ENCODE data around the gene ALOX12B.
"Not testable (repeated sequence)": the region's sequence is repeated elsewhere in the genome, so short reads cannot be mapped to it uniquely, and the experiment has no call there.

ALOX12B gene

GRCh38 chr17:8071496-8071895, 16.0 kb downstream of the ALOX12B start:
- no peak for DNase-seq (ENCODE audit: insufficient read length)
- no peak for FAIRE-seq
- TF ChIP-seq POLR2A (IDR thresholded peaks at IDR 0.05; ENCODE audit: low read depth, low read length) (no peak), POLR2AphosphoS5 (IDR thresholded peaks at IDR 0.05; ENCODE audit: low read depth, low read length) (no peak), TAF1 (IDR thresholded peaks at IDR 0.05; ENCODE audit: borderline replicate concordance, low read depth, low read length) (no peak)

GRCh38 chr17:8069587-8069860, 18.0 kb downstream of the ALOX12B start:
- TF ChIP-seq TAF1 (IDR thresholded peaks at IDR 0.05; ENCODE audit: borderline replicate concordance, low read depth, low read length) (no peak), POLR2A (IDR thresholded peaks at IDR 0.05; ENCODE audit: low read depth, low read length) (no peak), POLR2AphosphoS5 (IDR thresholded peaks at IDR 0.05; ENCODE audit: low read depth, low read length) (no peak)
- FAIRE-seq (no peak), DNase-seq (ENCODE audit: insufficient read length) (no peak)

GRCh38 chr17:8068736-8069586, 18.6 kb downstream of the ALOX12B start:
- TF ChIP-seq POLR2A (IDR thresholded peaks at IDR 0.05; ENCODE audit: low read depth, low read length): no peak
- no peak for TF ChIP-seq POLR2AphosphoS5 (IDR thresholded peaks at IDR 0.05; ENCODE audit: low read depth, low read length)
- no peak for TF ChIP-seq TAF1 (IDR thresholded peaks at IDR 0.05; ENCODE audit: borderline replicate concordance, low read depth, low read length)
- no peak for FAIRE-seq
- no peak for DNase-seq (ENCODE audit: insufficient read length)

GRCh38 chr17:8067806-8068205, 19.7 kb downstream of the ALOX12B start:
- TF ChIP-seq POLR2A (IDR thresholded peaks at IDR 0.05; ENCODE audit: low read depth, low read length): no peak
- no peak for TF ChIP-seq TAF1 (IDR thresholded peaks at IDR 0.05; ENCODE audit: borderline replicate concordance, low read depth, low read length)
- TF ChIP-seq POLR2AphosphoS5 (IDR thresholded peaks at IDR 0.05; ENCODE audit: low read depth, low read length): no peak
- FAIRE-seq (no peak), DNase-seq (ENCODE audit: insufficient read length) (no peak)

GRCh38 chr17:8066841-8067775, 20.4 kb downstream of the ALOX12B start:
- TF ChIP-seq POLR2A (IDR thresholded peaks at IDR 0.05; ENCODE audit: low read depth, low read length) (no peak), TAF1 (IDR thresholded peaks at IDR 0.05; ENCODE audit: borderline replicate concordance, low read depth, low read length) (no peak), POLR2AphosphoS5 (IDR thresholded peaks at IDR 0.05; ENCODE audit: low read depth, low read length) (no peak)

GRCh38 chr17:8064561-8065019, 22.9 kb downstream of the ALOX12B start:
- TF ChIP-seq POLR2A (IDR thresholded peaks at IDR 0.05; ENCODE audit: low read depth, low read length) (no peak), POLR2AphosphoS5 (IDR thresholded peaks at IDR 0.05; ENCODE audit: low read depth, low read length) (no peak), TAF1 (IDR thresholded peaks at IDR 0.05; ENCODE audit: borderline replicate concordance, low read depth, low read length) (no peak)
- FAIRE-seq: no peak
- no peak for DNase-seq (ENCODE audit: insufficient read length)

More at GRCh38 chr17:8066841-8067775, 20.4 kb downstream of the ALOX12B start:
- FAIRE-seq (no peak), DNase-seq (ENCODE audit: insufficient read length) (no peak)

GRCh38 chr17:8063761-8064534, 23.6 kb downstream of the ALOX12B start:
- DNase-seq (ENCODE audit: insufficient read length): no peak
- FAIRE-seq: no peak
- TF ChIP-seq TAF1 (IDR thresholded peaks at IDR 0.05; ENCODE audit: borderline replicate concordance, low read depth, low read length) (no peak), POLR2AphosphoS5 (IDR thresholded peaks at IDR 0.05; ENCODE audit: low read depth, low read length) (no peak), POLR2A (IDR thresholded peaks at IDR 0.05; ENCODE audit: low read depth, low read length) (no peak)

- TF ChIP-seq POLR2AphosphoS5 (IDR thresholded peaks at IDR 0.05; ENCODE audit: low read depth, low read length) (no peak), TAF1 (IDR thresholded peaks at IDR 0.05; ENCODE audit: borderline replicate concordance, low read depth, low read length) (no peak), POLR2A (IDR thresholded peaks at IDR 0.05; ENCODE audit: low read depth, low read length) (no peak)
- FAIRE-seq (no peak), DNase-seq (ENCODE audit: insufficient read length) (no peak)
These were observed 24.6 kb downstream of the ALOX12B start for GRCh38 chr17:8062807-8063483.

GRCh38 chr17:8062435-8062806, 25.1 kb downstream of the ALOX12B start:
- DNase-seq (ENCODE audit: insufficient read length): no peak
- FAIRE-seq: no peak

GRCh38 chr17:8061851-8062250, 25.7 kb downstream of the ALOX12B start:
- not testable (repeated sequence) for DNase-seq (ENCODE audit: insufficient read length); FAIRE-seq

More at GRCh38 chr17:8062435-8062806, 25.1 kb downstream of the ALOX12B start:
- no peak for TF ChIP-seq POLR2AphosphoS5 (IDR thresholded peaks at IDR 0.05; ENCODE audit: low read depth, low read length)
- TF ChIP-seq TAF1 (IDR thresholded peaks at IDR 0.05; ENCODE audit: borderline replicate concordance, low read depth, low read length): no peak

GRCh38 chr17:8060274-8060673, 27.2 kb downstream of the ALOX12B start:
- FAIRE-seq: peak; percentile 74
- DNase-seq (ENCODE audit: insufficient read length): no peak
- TF ChIP-seq TAF1 (IDR thresholded peaks at IDR 0.05; ENCODE audit: borderline replicate concordance, low read depth, low read length): no peak
- no peak for TF ChIP-seq POLR2A (IDR thresholded peaks at IDR 0.05; ENCODE audit: low read depth, low read length)
- no peak for TF ChIP-seq POLR2AphosphoS5 (IDR thresholded peaks at IDR 0.05; ENCODE audit: low read depth, low read length)
